ENCODE results near the gene HOXD1.

DNA sequence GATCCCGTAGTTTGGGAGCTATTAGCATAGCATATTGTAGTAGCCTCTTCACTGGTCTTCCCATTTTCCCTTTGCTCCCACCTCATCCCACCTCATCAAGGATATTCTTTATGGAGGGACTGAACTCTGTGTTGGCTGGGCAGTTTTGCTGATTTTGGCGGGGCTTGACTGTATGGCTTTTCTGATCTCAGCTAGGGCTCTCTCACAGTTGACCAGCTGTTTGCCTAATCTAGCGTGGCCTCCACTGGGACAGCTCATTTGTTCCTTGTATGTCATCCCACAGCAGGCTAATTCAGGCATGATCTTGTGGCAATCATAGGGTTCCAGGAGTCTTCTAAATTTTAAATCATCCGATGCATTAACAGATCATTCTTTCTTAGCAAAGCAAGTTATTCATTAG is 50.6 kb downstream of the HOXD1 start:
- TF ChIP-seq, protein P1, sequence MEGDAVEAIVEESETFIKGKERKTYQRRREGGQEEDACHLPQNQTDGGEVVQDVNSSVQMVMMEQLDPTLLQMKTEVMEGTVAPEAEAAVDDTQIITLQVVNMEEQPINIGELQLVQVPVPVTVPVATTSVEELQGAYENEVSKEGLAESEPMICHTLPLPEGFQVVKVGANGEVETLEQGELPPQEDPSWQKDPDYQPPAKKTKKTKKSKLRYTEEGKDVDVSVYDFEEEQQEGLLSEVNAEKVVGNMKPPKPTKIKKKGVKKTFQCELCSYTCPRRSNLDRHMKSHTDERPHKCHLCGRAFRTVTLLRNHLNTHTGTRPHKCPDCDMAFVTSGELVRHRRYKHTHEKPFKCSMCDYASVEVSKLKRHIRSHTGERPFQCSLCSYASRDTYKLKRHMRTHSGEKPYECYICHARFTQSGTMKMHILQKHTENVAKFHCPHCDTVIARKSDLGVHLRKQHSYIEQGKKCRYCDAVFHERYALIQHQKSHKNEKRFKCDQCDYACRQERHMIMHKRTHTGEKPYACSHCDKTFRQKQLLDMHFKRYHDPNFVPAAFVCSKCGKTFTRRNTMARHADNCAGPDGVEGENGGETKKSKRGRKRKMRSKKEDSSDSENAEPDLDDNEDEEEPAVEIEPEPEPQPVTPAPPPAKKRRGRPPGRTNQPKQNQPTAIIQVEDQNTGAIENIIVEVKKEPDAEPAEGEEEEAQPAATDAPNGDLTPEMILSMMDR (IDR thresholded peaks at IDR 0.05 in 4 of 5, conservative IDR thresholded peaks at IDR 0.05 in 1 of 5), result no peak
- TF ChIP-seq POLR2A (IDR thresholded peaks at IDR 0.05), result no peak

All from gastrocnemius medialis (tissue), 4 donors.